Measurements from ENCODE around the gene DMKN.

The DMKN gene

GRCh38 chr19:35509861-35510625 lies 3.4 kb downstream of the DMKN start:
- no peak overlapping the region for H3K4me3 ChIP-seq (ENCODE audit: low read depth, low read length)
- H3K27ac ChIP-seq, result no peak overlapping the region
- peak; percentile 95 for TF ChIP-seq CTCF (IDR thresholded peaks at IDR 0.05; ENCODE audit: low read depth, low read length, missing control alignments)
- DNase-seq, result no peak
- H3K36me3 ChIP-seq (replicated peaks), result no peaks in the 10 kb centered on the region
- in situ Hi-C loops (cut with HindIII; ENCODE audit: low pct_ligation_motif_present, low sequenced_read_pairs), result no loop called here
- peaks cover 50% of the 10 kb centered on the region for H3K27me3 ChIP-seq (replicated peaks)

- in situ Hi-C loops (cut with HindIII; ENCODE audit: low pct_ligation_motif_present, low sequenced_read_pairs), result no loop called here
- DNase-seq, result no peak
- peaks cover 48% of the 10 kb centered on the region for H3K27me3 ChIP-seq (replicated peaks)
- no peak for TF ChIP-seq CTCF (IDR thresholded peaks at IDR 0.05; ENCODE audit: low read depth, low read length, missing control alignments)
- no peak overlapping the region for H3K4me3 ChIP-seq (ENCODE audit: low read depth, low read length)
- H3K36me3 ChIP-seq (replicated peaks), result no peaks in the 10 kb centered on the region
- no peak overlapping the region for H3K27ac ChIP-seq
These were observed 4.3 kb downstream of the DMKN start for GRCh38 chr19:35509018-35509652.

DNA sequence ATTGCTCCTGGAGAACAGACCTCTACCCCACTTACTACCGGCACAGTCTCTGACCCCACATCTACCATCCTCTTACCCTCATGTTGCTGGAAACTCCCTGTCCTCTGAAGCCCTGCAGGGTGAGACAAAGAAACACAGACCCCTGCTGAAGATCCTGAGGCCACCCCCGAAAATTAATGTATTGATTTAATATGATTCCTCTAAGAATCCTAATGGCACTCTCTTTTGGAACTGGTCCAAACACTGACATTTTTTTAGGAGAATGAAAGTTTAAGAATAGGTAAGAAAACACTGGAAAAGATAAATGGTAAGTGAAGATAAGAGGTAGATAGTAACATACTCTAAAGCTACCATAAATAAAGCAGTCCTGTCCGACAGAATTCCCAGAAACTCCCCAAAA lies 5.3 kb downstream of the DMKN start:
- no peaks in the 10 kb centered on the region for H3K36me3 ChIP-seq (replicated peaks)
- H3K27ac ChIP-seq, result no peak overlapping the region
- in situ Hi-C loops (cut with HindIII; ENCODE audit: low pct_ligation_motif_present, low sequenced_read_pairs), result no loop called here
- TF ChIP-seq CTCF (IDR thresholded peaks at IDR 0.05; ENCODE audit: low read depth, low read length, missing control alignments), result no peak
- peaks cover 47% of the 10 kb centered on the region for H3K27me3 ChIP-seq (replicated peaks)
- DNase-seq, result no peak
- H3K4me3 ChIP-seq (ENCODE audit: low read depth, low read length), result no peak overlapping the region

DNA sequence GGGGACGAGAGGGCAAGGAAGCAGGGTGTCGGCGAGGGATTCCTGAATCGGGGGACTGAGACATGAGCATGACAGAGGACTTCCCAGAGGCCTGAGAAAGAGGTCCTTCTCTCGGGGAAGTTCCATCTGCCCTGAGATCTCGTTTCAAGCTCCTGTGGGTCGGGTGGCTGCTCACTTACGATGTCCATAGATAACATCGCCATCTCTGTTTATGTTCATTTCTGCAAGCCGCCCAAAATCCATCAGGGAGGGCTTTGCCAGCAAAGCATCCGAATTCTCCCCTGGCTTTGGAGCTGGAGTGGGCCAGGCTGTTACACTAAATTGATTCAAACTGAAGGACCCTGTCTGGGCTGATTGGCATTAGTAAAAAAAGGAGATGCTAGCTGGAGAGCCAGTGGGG lies 5.9 kb downstream of the DMKN start:
- peaks cover 47% of the 10 kb centered on the region for H3K27me3 ChIP-seq (replicated peaks)
- TF ChIP-seq CTCF (IDR thresholded peaks at IDR 0.05; ENCODE audit: low read depth, low read length, missing control alignments), result no peak
- H3K36me3 ChIP-seq (replicated peaks), result no peaks in the 10 kb centered on the region
- DNase-seq, result no peak
- no peak overlapping the region for H3K4me3 ChIP-seq (ENCODE audit: low read depth, low read length)
- H3K27ac ChIP-seq, result no peak overlapping the region
- in situ Hi-C loops (cut with HindIII; ENCODE audit: low pct_ligation_motif_present, low sequenced_read_pairs), result no loop called here

DNA sequence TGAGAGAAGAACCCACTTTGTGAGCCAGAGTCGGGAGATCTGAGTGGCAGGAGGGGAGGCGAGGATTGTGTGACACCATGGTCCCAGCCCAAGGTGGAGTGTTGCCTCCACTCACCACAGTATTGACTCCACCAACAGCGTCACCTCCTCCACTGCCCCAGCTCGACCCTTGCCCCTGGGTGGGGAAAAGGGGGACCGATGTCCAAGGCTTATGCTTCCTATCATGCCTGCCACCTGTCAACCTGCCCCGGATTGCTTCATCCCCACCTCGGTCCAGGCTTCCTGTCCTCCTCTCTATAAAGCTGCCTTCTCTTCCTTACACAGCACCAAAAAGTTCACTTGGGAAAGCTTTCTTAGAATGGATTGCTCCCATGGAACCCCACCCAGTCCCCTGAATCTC lies 7.4 kb downstream of the DMKN start:
- TF ChIP-seq CTCF (IDR thresholded peaks at IDR 0.05; ENCODE audit: low read depth, low read length, missing control alignments), result no peak
- Histone ChIP-seq H3K4me3 (ENCODE audit: low read depth, low read length) (no peak overlapping the region), H3K27me3 (replicated peaks) (peaks cover 44% of the 10 kb centered on the region), H3K36me3 (replicated peaks) (no peaks in the 10 kb centered on the region), H3K27ac (no peak overlapping the region)
- DNase-seq, result no peak
- in situ Hi-C loops (cut with HindIII; ENCODE audit: low pct_ligation_motif_present, low sequenced_read_pairs), result no loop called here
